ENCODE data around the gene CROCC2. TPM values are rescaled to one million over a fixed set of nuclear protein-coding genes. Genes with fewer than 3 reads are reported as not detected.

The CROCC2 gene
- polyA plus RNA-seq, 1 experiment = not detected

GRCh38 chr2:240934701-240935102 is 28.6 kb downstream of the CROCC2 start:
- POLR2A ChIA-PET = no interaction called here
- no peak for TF ChIP-seq CTCF (IDR thresholded peaks at IDR 0.05; ENCODE audit: low read depth, low read length)
- H3K27me3 ChIP-seq (ENCODE audit: control insufficient read depth, insufficient read depth, low read length) = peaks cover 23% of the 10 kb centered on the region
- no peak for DNase-seq (ENCODE audit: low read depth, low spot score)
- H3K4me3 ChIP-seq (ENCODE audit: low read depth, low read length) = no peak overlapping the region
- CTCF ChIA-PET = interaction anchor here (0.6 kb wide), 1 partner anchor 144 kb away, joined by 3 read pairs; no protein-coding TSS in a partner anchor
- H3K27ac ChIP-seq (ENCODE audit: low read depth, low read length) = no peak overlapping the region
- peaks cover 4% of the 10 kb centered on the region for H3K9me3 ChIP-seq (ENCODE audit: control insufficient read depth, insufficient read depth, low read length)

- ChIA-PET POLR2A (no interaction called here), CTCF (no interaction called here)
- peaks cover 4% of the 10 kb centered on the region for H3K9me3 ChIP-seq (ENCODE audit: control insufficient read depth, insufficient read depth, low read length)
- TF ChIP-seq CTCF (IDR thresholded peaks at IDR 0.05; ENCODE audit: low read depth, low read length) = no peak
- H3K4me3 ChIP-seq (ENCODE audit: low read depth, low read length) = no peak overlapping the region
- peaks cover 23% of the 10 kb centered on the region for H3K27me3 ChIP-seq (ENCODE audit: control insufficient read depth, insufficient read depth, low read length)
- no peak overlapping the region for H3K27ac ChIP-seq (ENCODE audit: low read depth, low read length)
- DNase-seq (ENCODE audit: low read depth, low spot score) = no peak
Observed at GRCh38 chr2:240935103-240935876, 29.2 kb downstream of the CROCC2 start.

GRCh38 chr2:240936106-240936505 is 30.0 kb downstream of the CROCC2 start:
- DNase-seq (ENCODE audit: low read depth, low spot score) = no peak
- H3K27ac ChIP-seq (ENCODE audit: low read depth, low read length) = no peak overlapping the region
- CTCF ChIA-PET = no interaction called here

GRCh38 chr2:240946046-240946445 is 39.9 kb downstream of the CROCC2 start:
- ChIA-PET POLR2A (no interaction called here), CTCF (no interaction called here)
- Histone ChIP-seq H3K27me3 (ENCODE audit: control insufficient read depth, insufficient read depth, low read length) (peaks cover 19% of the 10 kb centered on the region), H3K9me3 (ENCODE audit: control insufficient read depth, insufficient read depth, low read length) (no peaks in the 10 kb centered on the region; the same call in none of the 2 replicates), H3K27ac (ENCODE audit: low read depth, low read length) (no peak overlapping the region), H3K4me3 (ENCODE audit: low read depth, low read length) (no peak overlapping the region)
- no peak for TF ChIP-seq CTCF (IDR thresholded peaks at IDR 0.05; ENCODE audit: low read depth, low read length)
- no peak for DNase-seq (ENCODE audit: low read depth, low spot score)

More at GRCh38 chr2:240936106-240936505, 30.0 kb downstream of the CROCC2 start:
- Histone ChIP-seq H3K4me3 (ENCODE audit: low read depth, low read length) (no peak overlapping the region), H3K9me3 (ENCODE audit: control insufficient read depth, insufficient read depth, low read length) (peaks cover 4% of the 10 kb centered on the region; the same call in 1 of the 2 replicates), H3K27me3 (ENCODE audit: control insufficient read depth, insufficient read depth, low read length) (peaks cover 22% of the 10 kb centered on the region)
- POLR2A ChIA-PET = no interaction called here
- no peak for TF ChIP-seq CTCF (IDR thresholded peaks at IDR 0.05; ENCODE audit: low read depth, low read length)

- no peak for TF ChIP-seq CTCF (IDR thresholded peaks at IDR 0.05; ENCODE audit: low read depth, low read length)
- Histone ChIP-seq H3K9me3 (ENCODE audit: control insufficient read depth, insufficient read depth, low read length) (no peaks in the 10 kb centered on the region; the same call in none of the 2 replicates), H3K27me3 (ENCODE audit: control insufficient read depth, insufficient read depth, low read length) (peaks cover 21% of the 10 kb centered on the region), H3K4me3 (ENCODE audit: low read depth, low read length) (no peak overlapping the region), H3K27ac (ENCODE audit: low read depth, low read length) (no peak overlapping the region)
- ChIA-PET POLR2A (no interaction called here), CTCF (no interaction called here)
- DNase-seq (ENCODE audit: low read depth, low spot score) = no peak
Observed at GRCh38 chr2:240946654-240947053, 40.5 kb downstream of the CROCC2 start.

All from AG04450 (cell line).